Ascending aorta (tissue), 2 donors: ENCODE data around the gene CTCFL. TPM values are rescaled to one million over a fixed set of nuclear protein-coding genes. Genes with fewer than 3 reads are reported as not detected.

ENCODE experiments used
- DNase-seq, 2 donors: peaks; one replicate each; pipeline ENCODE4 v3.0.0-alpha.2; 2019; ENCODE audit warnings: low spot score in 2 of 2
- H3K27ac ChIP-seq, 2 donors: fragments of 200-600 bp; sonication (generic); one replicate each; pipeline ENCODE4 v1.5.1; 2016 to 2017; ENCODE audit warnings: mild to moderate bottlenecking in 1 of 2
- H3K27me3 ChIP-seq: fragments of 200-600 bp; sonication (generic); one replicate; pipeline ENCODE4 v1.5.1; 2017
- H3K36me3 ChIP-seq, 2 donors: fragments of 200-600 bp; sonication (generic); one replicate each; pipeline ENCODE4 v1.5.1; 2016
- H3K4me1 ChIP-seq, 2 donors: fragments of 200-600 bp; sonication (generic); one replicate each; pipeline ENCODE4 v1.5.1; 2016 to 2017; ENCODE audit warnings: mild to moderate bottlenecking in 1 of 2
- H3K4me3 ChIP-seq, 2 donors: fragments of 200-600 bp; sonication (generic); one replicate each; pipeline ENCODE4 v1.5.1; 2016 to 2017; ENCODE audit warnings: mild to moderate bottlenecking in 1 of 2
- H3K9me3 ChIP-seq, 2 donors: fragments of 200-600 bp; sonication (generic); one replicate each; pipeline ENCODE4 v1.5.1; 2016
- intact Hi-C: fragments of 100-400 bp; cut with DNase I; formaldehyde crosslinking; loops from one replicate; pipeline ENCODE4 v1.15.1; 2023
- total RNA-seq: library from RNA; depleted of rRNA; stranded (reverse); fragments of >200 nt; gene quantifications from one replicate; pipeline ENCODE4 v1.1.0, GENCODE V29; 2016
- TF ChIP-seq, protein P1 (sequence below), 3 experiments: fragments of 200-600 bp in 2 of 3; fragments of 450-650 bp in 1 of 3; sonication (generic) in 2 of 3; IDR thresholded peaks; one replicate each; pipeline ENCODE4 v1.5.1; 2016 to 2019; ENCODE audit warnings: antibody characterized with exemption in 3 of 3, mild to moderate bottlenecking in 1 of 3, moderate library complexity in 1 of 3

The CTCFL gene
- total RNA-seq, 1 donor from 2014 or later: not detected

DNA sequence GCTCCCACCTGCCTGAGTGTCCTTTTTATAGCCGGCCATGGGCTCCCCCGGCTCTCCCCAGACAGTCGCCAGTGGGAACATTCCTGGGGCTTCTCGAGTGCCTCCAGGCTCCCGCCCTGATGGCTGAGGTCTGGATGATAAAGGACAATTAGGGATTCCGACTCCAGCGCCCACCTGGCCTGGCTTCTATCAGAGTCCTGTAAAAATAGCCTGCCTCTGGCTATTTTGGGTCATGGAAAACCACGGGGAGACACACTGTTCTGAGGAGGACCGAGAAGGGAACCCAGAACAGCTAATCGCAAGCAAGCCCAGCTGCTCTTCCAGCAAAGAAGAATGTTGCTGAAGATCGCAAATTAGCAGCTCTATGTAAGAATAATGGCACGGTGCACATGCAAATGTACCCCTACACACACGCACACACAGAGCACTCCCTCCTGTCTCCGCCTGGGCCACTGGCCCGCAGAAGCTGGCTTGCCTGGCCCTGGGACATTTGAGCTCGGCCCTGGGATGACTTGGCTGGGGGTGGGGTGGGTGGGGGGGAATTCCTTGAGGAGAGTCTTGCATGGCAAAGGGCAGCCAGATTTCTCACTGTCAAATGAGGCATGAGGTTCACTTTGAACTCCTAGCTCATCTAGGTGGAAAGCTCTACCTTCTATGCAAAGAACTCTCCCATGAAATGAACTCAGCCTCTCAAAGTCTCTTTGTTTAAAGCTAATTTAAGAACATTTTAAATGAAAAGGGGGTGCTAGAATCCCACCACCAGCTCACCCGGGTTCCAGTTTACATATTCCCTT lies 55.3 kb downstream of the CTCFL start:
- no peak for DNase-seq
- no peaks in the 10 kb centered on the region for H3K4me1 ChIP-seq
- no peaks in the 10 kb centered on the region for H3K27me3 ChIP-seq
- H3K9me3 ChIP-seq: no peaks in the 10 kb centered on the region
- H3K27ac ChIP-seq: no peak overlapping the region
- intact Hi-C loops: no loop called here
- TF ChIP-seq, protein P1, sequence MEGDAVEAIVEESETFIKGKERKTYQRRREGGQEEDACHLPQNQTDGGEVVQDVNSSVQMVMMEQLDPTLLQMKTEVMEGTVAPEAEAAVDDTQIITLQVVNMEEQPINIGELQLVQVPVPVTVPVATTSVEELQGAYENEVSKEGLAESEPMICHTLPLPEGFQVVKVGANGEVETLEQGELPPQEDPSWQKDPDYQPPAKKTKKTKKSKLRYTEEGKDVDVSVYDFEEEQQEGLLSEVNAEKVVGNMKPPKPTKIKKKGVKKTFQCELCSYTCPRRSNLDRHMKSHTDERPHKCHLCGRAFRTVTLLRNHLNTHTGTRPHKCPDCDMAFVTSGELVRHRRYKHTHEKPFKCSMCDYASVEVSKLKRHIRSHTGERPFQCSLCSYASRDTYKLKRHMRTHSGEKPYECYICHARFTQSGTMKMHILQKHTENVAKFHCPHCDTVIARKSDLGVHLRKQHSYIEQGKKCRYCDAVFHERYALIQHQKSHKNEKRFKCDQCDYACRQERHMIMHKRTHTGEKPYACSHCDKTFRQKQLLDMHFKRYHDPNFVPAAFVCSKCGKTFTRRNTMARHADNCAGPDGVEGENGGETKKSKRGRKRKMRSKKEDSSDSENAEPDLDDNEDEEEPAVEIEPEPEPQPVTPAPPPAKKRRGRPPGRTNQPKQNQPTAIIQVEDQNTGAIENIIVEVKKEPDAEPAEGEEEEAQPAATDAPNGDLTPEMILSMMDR (IDR thresholded peaks at IDR 0.05): no peak
- no peaks in the 10 kb centered on the region for H3K36me3 ChIP-seq
- H3K4me3 ChIP-seq: no peak overlapping the region

DNA sequence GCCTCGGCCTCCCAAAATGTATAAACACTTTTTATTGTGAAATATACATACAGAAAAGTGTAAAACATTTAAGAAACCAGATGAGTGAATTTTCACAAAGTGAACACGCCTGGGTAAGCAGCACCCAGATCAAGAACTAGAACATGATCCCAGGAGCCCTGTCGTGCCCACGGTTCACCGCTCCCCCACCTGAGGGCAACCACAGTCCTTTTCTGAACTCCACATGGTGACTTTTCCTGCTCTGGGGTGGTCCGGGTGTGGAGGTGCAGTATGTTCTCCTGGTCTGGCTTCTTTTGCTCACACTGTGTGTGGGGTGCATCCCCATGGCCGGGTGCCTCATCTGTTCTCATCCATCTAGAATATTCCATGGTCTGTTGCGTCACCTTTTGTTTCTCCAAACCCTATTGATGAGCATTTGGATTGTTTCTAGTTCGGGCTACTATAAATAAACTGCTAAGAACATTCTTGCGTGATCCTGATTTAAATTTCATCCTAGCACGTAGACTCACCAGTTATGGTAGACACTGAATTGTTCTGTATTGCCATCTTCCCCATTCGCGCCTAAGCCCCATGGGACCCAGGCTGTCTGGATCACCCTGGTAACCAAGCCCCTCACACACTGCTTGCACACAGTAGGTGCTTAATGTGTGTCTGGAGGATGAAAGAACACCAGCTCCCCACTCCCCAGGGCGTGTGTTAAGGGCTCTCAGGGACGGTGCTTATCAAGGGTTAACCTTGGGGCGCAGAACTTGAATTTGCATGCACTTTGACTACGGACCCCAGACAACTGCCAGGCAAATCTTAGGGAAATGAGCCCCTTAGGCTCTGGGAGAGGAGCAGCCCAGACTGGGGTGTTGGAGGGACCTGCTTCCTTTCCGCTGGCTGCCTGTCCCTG lies 56.2 kb downstream of the CTCFL start:
- Histone ChIP-seq H3K4me3 (no peak overlapping the region), H3K9me3 (no peaks in the 10 kb centered on the region), H3K36me3 (no peaks in the 10 kb centered on the region), H3K27me3 (no peaks in the 10 kb centered on the region), H3K4me1 (no peaks in the 10 kb centered on the region), H3K27ac (no peak overlapping the region)
- intact Hi-C loops: no loop called here
- TF ChIP-seq, protein P1 (IDR thresholded peaks at IDR 0.05): no peak
- no peak for DNase-seq

DNA sequence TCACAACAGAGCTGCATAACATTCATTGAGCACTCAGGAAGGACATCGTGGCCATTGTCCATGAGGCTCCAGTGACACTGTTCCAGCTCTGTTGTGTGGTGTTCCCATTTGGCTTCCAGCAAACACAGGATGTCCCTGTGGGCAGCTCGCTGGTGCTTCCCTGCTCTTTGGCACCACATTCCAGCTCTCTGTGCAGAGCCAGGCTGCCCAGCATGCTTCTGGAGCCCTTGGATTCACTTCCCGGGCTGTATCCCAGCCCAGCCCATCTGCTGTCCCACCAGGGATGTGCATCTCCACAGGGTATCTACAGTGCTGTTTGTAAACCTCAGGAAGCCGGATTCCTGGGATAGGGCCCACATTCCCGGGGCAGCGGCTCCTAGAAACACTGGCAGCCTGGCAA lies 57.2 kb downstream of the CTCFL start:
- intact Hi-C loops: no loop called here
- no peak for DNase-seq
- H3K4me3 ChIP-seq: no peak overlapping the region
- H3K27me3 ChIP-seq: no peaks in the 10 kb centered on the region
- TF ChIP-seq, protein P1 (IDR thresholded peaks at IDR 0.05): no peak
- no peaks in the 10 kb centered on the region for H3K4me1 ChIP-seq
- H3K27ac ChIP-seq: no peak overlapping the region
- no peaks in the 10 kb centered on the region for H3K9me3 ChIP-seq
- no peaks in the 10 kb centered on the region for H3K36me3 ChIP-seq

DNA sequence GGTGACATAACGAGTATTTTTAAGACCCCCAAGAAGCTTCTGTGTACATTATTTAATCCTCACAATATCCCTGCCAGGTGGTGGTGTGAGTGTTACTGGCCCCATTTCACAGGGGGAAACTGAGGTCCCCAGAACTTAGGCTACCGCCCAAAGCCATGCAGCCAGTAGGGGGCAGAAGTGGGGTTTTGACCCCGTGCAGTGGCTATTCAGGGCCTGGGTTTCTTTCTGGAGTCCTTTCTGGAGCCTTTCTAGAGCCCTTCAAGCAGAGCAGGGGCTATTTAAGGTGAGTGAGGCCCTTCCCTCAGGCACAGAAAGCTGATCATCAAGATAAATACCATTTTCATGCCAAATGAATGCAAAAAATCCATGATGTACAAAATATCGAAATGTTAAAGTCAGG lies 59.0 kb downstream of the CTCFL start:
- DNase-seq: no peak
- Histone ChIP-seq H3K27me3 (no peaks in the 10 kb centered on the region), H3K4me1 (no peaks in the 10 kb centered on the region), H3K36me3 (no peaks in the 10 kb centered on the region), H3K27ac (no peak overlapping the region), H3K9me3 (no peaks in the 10 kb centered on the region), H3K4me3 (no peak overlapping the region)
- intact Hi-C loops: no loop called here
- TF ChIP-seq, protein P1 (IDR thresholded peaks at IDR 0.05): no peak

DNA sequence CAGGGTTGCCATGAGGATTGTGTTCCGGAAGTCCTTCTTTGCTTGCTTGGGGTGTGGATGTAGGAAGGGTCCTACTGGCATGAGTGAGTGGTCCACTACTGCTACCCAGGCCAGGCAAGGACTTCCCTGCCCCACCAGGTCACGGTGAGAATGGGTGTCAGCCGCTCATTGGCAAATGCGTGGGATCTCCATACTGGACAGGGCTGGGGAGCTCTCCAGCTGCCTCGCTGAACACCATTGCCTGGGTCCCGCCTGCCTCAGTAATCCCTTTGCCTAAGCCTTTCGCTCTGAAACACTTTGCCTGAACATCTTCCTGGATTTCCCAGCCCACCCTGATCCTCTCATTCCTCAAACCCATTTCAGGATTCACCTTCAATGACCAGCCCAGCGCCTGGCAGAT lies 59.5 kb downstream of the CTCFL start:
- no peaks in the 10 kb centered on the region for H3K27me3 ChIP-seq
- DNase-seq: no peak
- no peak overlapping the region for H3K27ac ChIP-seq
- H3K36me3 ChIP-seq: no peaks in the 10 kb centered on the region
- TF ChIP-seq, protein P1 (IDR thresholded peaks at IDR 0.05): no peak
- H3K4me3 ChIP-seq: no peak overlapping the region
- no peaks in the 10 kb centered on the region for H3K9me3 ChIP-seq
- intact Hi-C loops: no loop called here
- no peaks in the 10 kb centered on the region for H3K4me1 ChIP-seq
